ENCODE results near the gene EARS2.
"Not testable (repeated sequence)": the region's sequence is repeated elsewhere in the genome, so short reads cannot be mapped to it uniquely, and the experiment has no call there.

EARS2 gene

GRCh38 chr16:23512168-23512695 lies 44.9 kb downstream of the EARS2 start:
- Histone ChIP-seq H3K79me2 (peaks cover 15% of the 10 kb centered on the region), H3K9me3 (ENCODE audit: control insufficient read depth, low read length) (no peaks in the 10 kb centered on the region), H3K4me1 (no peaks in the 10 kb centered on the region), H3K9ac (no peak overlapping the region), H3K4me3 (ENCODE audit: low read depth, low read length) (no peak overlapping the region), H3K36me3 (ENCODE audit: control insufficient read depth, insufficient read depth, low read length) (no peaks in the 10 kb centered on the region), H3K4me2 (ENCODE audit: low read length) (no peak overlapping the region), H2AFZ (no peak overlapping the region), H3K27ac (no peak overlapping the region), H3K27me3 (ENCODE audit: control insufficient read depth, insufficient read depth, low read length) (no peaks in the 10 kb centered on the region)
- TF ChIP-seq CTCF (IDR thresholded peaks at IDR 0.05), result no peak

GRCh38 chr16:23511731-23512130 lies 45.4 kb downstream of the EARS2 start:
- H3K9me3 ChIP-seq (ENCODE audit: control insufficient read depth, low read length), result no peaks in the 10 kb centered on the region
- no peak overlapping the region for H3K9ac ChIP-seq
- no peak overlapping the region for H2AFZ ChIP-seq
- TF ChIP-seq CTCF (IDR thresholded peaks at IDR 0.05), result no peak
- no peak overlapping the region for H3K4me2 ChIP-seq (ENCODE audit: low read length)
- H3K27me3 ChIP-seq (ENCODE audit: control insufficient read depth, insufficient read depth, low read length), result no peaks in the 10 kb centered on the region
- H3K36me3 ChIP-seq (ENCODE audit: control insufficient read depth, insufficient read depth, low read length), result no peaks in the 10 kb centered on the region
- H3K4me1 ChIP-seq, result no peaks in the 10 kb centered on the region
- peaks cover 15% of the 10 kb centered on the region for H3K79me2 ChIP-seq
- H3K27ac ChIP-seq, result no peak overlapping the region
- no peak overlapping the region for H3K4me3 ChIP-seq (ENCODE audit: low read depth, low read length)

- not testable (repeated sequence) for H3K9ac ChIP-seq; H3K36me3 ChIP-seq (ENCODE audit: control insufficient read depth, insufficient read depth, low read length); H3K27me3 ChIP-seq (ENCODE audit: control insufficient read depth, insufficient read depth, low read length); H3K27ac ChIP-seq; H3K4me1 ChIP-seq; H3K9me3 ChIP-seq (ENCODE audit: control insufficient read depth, low read length); H3K4me3 ChIP-seq (ENCODE audit: low read depth, low read length)
- Histone ChIP-seq H3K79me2 (peaks cover 15% of the 10 kb centered on the region), H2AFZ (peak overlapping the region; percentile 88), H3K4me2 (ENCODE audit: low read length) (peak overlapping the region; percentile 82)
Measured at GRCh38 chr16:23510915-23511270, 46.3 kb downstream of the EARS2 start.

- Histone ChIP-seq H2AFZ (peak within 1 kb of the TSS; percentile 88), H3K4me2 (ENCODE audit: low read length) (peak within 1 kb of the TSS; percentile 82), H3K9ac (no peak within 1 kb of the TSS), H3K27me3 (ENCODE audit: control insufficient read depth, insufficient read depth, low read length) (no peaks in the 10 kb centered on the region), H3K36me3 (ENCODE audit: control insufficient read depth, insufficient read depth, low read length) (no peaks in the 10 kb centered on the region), H3K79me2 (peaks cover 15% of the 10 kb centered on the region), H3K4me3 (ENCODE audit: low read depth, low read length) (peak within 1 kb of the TSS; percentile 63), H3K4me1 (peaks cover 6% of the 10 kb centered on the region), H3K27ac (peak within 1 kb of the TSS; percentile 29), H3K9me3 (ENCODE audit: control insufficient read depth, low read length) (no peaks in the 10 kb centered on the region)
- peak; percentile 29 for TF ChIP-seq CTCF (IDR thresholded peaks at IDR 0.05)
Measured at GRCh38 chr16:23510164-23510914, 46.8 kb downstream of the EARS2 start, which contains the start of gene GGA2. GGA2 (minus strand) TSS chr16:23510494; CDS start chr16:23510411, 83 bp downstream.

GRCh38 chr16:23509782-23510163 lies 47.4 kb downstream of the EARS2 start:
- Histone ChIP-seq H3K9ac (no peak overlapping the region), H3K27ac (no peak overlapping the region), H3K36me3 (ENCODE audit: control insufficient read depth, insufficient read depth, low read length) (no peaks in the 10 kb centered on the region), H3K9me3 (ENCODE audit: control insufficient read depth, low read length) (no peaks in the 10 kb centered on the region), H3K4me2 (ENCODE audit: low read length) (peak overlapping the region; percentile 82), H3K4me1 (peaks cover 9% of the 10 kb centered on the region), H3K27me3 (ENCODE audit: control insufficient read depth, insufficient read depth, low read length) (no peaks in the 10 kb centered on the region), H2AFZ (peak overlapping the region; percentile 88), H3K4me3 (ENCODE audit: low read depth, low read length) (peak overlapping the region; percentile 63), H3K79me2 (peaks cover 15% of the 10 kb centered on the region)
- TF ChIP-seq CTCF (IDR thresholded peaks at IDR 0.05), result no peak
